A549 (cell line): ENCODE results near the gene HOXB8.

ENCODE experiments used
- CBX2 ChIP-seq: fragments of 200-600 bp; sonication (generic); IDR thresholded peaks from 2 replicates; pipeline ENCODE4 v1.6.1; 2016; ENCODE audit warnings: low read depth, mild to moderate bottlenecking, borderline replicate concordance
- CHD2 ChIP-seq: fragments of 150-350 bp; IDR thresholded peaks from 2 replicates; pipeline ENCODE4 v1.6.1; 2014; ENCODE audit warnings: low read length; ENCODE audit not compliant: partially characterized antibody
- CHD4 ChIP-seq: fragments of 200-600 bp; sonication (generic); IDR thresholded peaks from 2 replicates; pipeline ENCODE4 v1.6.1; 2016; ENCODE audit warnings: antibody characterized with exemption, mild to moderate bottlenecking, borderline replicate concordance
- CTCF ChIP-seq: fragments of >200 bp; sonication (Bioruptor Twin); formaldehyde crosslinking; IDR thresholded peaks from 3 replicates; pipeline ENCODE4 v1.5.1; 2016
- EHF ChIP-seq: fragments of 250-450 bp; sonication (Bioruptor Pico); IDR thresholded peaks from 2 replicates; pipeline ENCODE4 v1.5.0; 2020; ENCODE audit warnings: mild to moderate bottlenecking
- MAFK ChIP-seq: fragments of 450-650 bp; IDR thresholded peaks from 2 replicates; pipeline ENCODE4 v1.6.1; 2014; ENCODE audit not compliant: partially characterized antibody
- MYC ChIP-seq: IDR thresholded peaks from 2 replicates; pipeline ENCODE4 v1.6.1; 2012; ENCODE audit warnings: mild to moderate bottlenecking, inconsistent platforms, low read length, improper control_type of control experiment, borderline replicate concordance
- NR3C1 ChIP-seq: fragments of >200 bp; sonication (Bioruptor Twin); formaldehyde crosslinking; IDR thresholded peaks from 3 replicates; pipeline ENCODE4 v1.6.1; 2017
- POLR2A ChIP-seq: IDR thresholded peaks from 2 replicates; pipeline ENCODE4 v1.6.1; 2012; ENCODE audit warnings: mild to moderate bottlenecking, low read length
- POLR2AphosphoS2 ChIP-seq: conservative IDR thresholded peaks from 2 replicates; pipeline ENCODE4 v1.6.1; 2012; ENCODE audit warnings: low read length, improper control_type of control experiment, inconsistent platforms
- ZFP36 ChIP-seq: fragments of 450-650 bp; IDR thresholded peaks from 2 replicates; pipeline ENCODE4 v1.6.1; 2014; ENCODE audit warnings: borderline replicate concordance; ENCODE audit not compliant: partially characterized antibody

- TF ChIP-seq EHF (CRISPR knock-in tag) = no peak
- TF ChIP-seq CHD4 = no peak
- no peak for TF ChIP-seq POLR2A
- no peak for TF ChIP-seq NR3C1
- no peak for TF ChIP-seq CTCF
- TF ChIP-seq POLR2AphosphoS2 = no peak
- no peak for TF ChIP-seq MAFK
- no peak for TF ChIP-seq MYC
- TF ChIP-seq ZFP36 = no peak
- no peak for TF ChIP-seq CHD2
- TF ChIP-seq CBX2 = no peak
Observed at GRCh38 chr17:48609759-48610281, 5.3 kb downstream of the HOXB8 start.
